GM12873 (cell line): ENCODE results near the gene FBXL7.

ENCODE experiments used
- CTCF ChIP-seq: IDR thresholded peaks from 2 replicates; pipeline ENCODE4 v1.5.1; 2012; ENCODE audit warnings: low read depth, mild to moderate bottlenecking, moderate library complexity, low read length, control low read depth; ENCODE audit not compliant: insufficient read depth; ENCODE audit errors: missing control alignments

FBXL7 gene

GRCh38 chr5:15502208-15502607, 2.2 kb downstream of the FBXL7 start:
- TF ChIP-seq CTCF = no peak

- TF ChIP-seq CTCF = no peak
These were observed 6.2 kb downstream of the FBXL7 start for GRCh38 chr5:15506146-15506545.

GRCh38 chr5:15506897-15507296, 6.9 kb downstream of the FBXL7 start:
- TF ChIP-seq CTCF = no peak

- no peak for TF ChIP-seq CTCF
These were observed 10.1 kb downstream of the FBXL7 start for GRCh38 chr5:15510092-15510491.

- no peak for TF ChIP-seq CTCF
These were observed 10.9 kb downstream of the FBXL7 start for GRCh38 chr5:15510831-15511230.

GRCh38 chr5:15513431-15513830, 13.5 kb downstream of the FBXL7 start:
- TF ChIP-seq CTCF = no peak

GRCh38 chr5:15513911-15514310, 13.9 kb downstream of the FBXL7 start:
- no peak for TF ChIP-seq CTCF
